Kidney capillary endothelial cell (primary cell): ENCODE measurements around the gene EPHX1.
"Not testable (repeated sequence)": the region's sequence is repeated elsewhere in the genome, so short reads cannot be mapped to it uniquely, and the experiment has no call there.

ENCODE experiments used
- DNase-seq: peaks from one replicate; pipeline ENCODE4 v3.0.0-alpha.2; 2018; ENCODE audit warnings: low spot score

EPHX1 gene

DNA sequence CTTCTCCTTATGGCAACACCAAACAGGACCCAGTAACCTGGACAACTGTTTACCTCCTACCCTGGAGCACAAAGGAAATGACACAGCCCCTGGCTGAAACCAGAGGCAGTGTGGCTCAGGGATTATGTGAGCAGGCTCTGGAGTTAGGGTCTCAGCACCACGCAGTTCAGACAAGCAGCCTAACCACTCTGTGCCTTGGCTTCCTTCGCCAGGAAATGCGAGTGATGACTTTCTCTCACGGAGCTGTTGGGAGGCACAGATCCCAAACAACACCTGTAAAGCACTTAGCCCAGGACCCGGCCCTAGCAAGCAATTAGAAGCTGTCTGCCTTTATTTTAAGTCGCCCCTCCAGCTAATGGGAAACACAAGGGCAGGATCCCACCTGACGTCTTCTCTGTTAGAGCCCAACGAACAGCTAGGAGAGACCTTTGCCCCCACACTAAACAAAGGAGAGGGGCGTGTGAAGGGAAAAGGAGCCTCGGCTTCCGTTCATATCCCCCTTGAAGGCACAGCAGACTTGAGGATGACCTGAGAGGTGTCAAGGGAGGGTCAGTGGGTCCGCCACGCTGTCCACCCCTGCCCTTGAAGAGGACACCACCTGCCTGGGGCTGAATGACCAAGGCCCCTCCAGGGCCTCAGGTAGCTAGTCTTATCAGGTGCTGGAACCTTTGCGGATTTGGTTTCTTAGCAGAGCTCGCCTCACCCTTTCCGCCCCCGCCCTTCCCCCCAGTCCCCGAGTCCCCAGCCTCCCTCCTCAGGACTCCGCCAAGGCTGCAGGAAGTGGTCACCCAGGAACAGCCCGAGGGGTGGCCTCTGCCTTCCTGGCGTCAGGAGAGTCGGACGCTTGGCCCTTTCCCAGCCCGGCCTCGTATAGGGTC is 71.4 kb downstream of the EPHX1 start:
- peak; percentile 69 for DNase-seq

DNA sequence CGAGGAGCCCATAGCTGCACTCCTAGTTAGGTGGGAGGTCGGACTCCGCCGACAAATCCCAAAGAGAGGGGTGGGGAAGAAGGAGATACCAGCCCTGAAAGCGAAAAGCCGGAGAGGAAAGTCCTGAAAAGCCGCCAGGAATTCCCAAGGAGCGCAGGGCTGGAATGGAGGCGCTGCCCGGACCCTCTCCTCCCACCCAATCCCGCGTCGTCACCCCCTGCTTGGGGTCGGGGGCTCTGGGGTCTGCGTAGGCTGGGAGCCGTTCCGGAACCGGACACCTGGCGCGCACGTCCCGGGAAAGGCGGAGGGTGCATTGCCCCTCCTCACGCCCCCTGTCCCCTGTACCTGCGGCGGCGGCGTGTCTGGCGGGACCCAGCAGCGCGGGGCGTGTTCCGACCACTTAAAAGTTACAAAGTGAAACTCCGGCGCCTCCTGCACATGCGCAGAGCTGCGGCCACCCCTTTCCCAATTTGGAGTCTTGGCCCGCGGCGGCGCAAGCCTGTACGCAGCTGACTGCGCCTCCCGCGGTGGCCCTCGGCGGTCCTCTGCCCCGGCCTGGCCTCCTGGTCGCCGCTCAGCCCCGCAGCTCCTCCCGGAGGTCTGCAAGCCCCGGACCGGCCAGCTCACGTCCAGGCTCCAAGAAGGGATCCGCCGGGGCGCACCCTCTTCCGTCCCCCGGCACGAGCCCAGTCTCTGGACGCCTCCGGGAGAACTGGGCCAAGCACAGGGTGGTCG is 72.2 kb downstream of the EPHX1 start, which contains the start of gene TMEM63A:
Gene TMEM63A, minus strand, starts transcription at position 422 of the 735 bp plus-strand sequence. CDS start 4,800 bp downstream, outside the sequence.
- peak; percentile 72 for DNase-seq

GRCh38 chr1:225882694-225883615 is 73.0 kb downstream of the EPHX1 start:
- DNase-seq, result peak; percentile 36

DNA sequence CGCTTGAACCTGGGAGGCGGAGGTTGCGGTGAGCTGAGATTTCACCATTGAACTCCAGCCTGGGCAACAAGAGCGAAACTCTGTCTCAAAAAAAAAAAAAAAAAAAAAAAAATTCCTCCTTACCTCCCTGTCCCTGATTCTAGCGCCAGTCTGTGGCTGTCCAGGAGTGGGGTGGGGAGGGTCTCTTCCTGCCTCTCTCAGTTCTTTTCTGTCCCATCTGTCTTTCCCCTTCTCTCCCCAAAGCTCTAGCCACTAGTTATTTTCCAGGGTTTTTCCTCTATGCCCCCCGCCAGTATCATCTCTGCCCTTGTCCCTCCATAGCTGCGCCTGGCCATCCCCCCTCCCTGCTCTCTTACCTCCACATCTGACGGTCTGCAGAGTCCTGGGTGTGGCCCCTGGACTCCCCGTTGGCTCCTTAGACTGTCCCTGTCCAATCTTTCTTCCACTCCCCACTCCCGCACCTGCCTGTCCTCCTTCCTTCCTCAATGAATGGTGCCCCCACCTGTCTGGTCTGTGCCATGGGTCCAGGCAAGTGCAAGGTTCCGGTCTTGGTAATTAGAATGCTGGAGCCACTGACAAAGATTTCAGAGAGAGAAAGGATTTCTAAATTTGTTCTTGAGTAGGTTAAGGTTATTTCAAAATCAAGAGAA is 73.8 kb downstream of the EPHX1 start:
- DNase-seq, result no peak

DNA sequence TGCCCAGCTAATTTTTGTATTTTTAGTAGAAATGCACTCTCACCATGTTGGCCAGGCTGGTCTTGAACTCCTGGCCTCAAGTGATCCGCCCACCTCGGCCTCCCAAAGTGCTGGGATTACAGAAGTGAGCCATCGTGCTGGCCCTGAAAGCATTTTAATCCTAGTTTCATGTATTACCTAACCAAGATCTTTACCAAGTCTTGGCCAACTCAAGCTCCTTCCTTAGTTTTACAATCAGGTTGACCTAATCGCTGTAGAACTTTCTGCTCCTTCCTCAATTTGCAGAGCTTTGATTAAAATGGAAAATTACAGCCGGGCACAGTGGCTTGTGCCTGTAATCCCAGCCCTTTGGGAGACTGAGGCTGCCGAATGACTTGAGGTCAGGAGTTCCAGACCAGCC is 75.4 kb downstream of the EPHX1 start:
- no peak for DNase-seq

DNA sequence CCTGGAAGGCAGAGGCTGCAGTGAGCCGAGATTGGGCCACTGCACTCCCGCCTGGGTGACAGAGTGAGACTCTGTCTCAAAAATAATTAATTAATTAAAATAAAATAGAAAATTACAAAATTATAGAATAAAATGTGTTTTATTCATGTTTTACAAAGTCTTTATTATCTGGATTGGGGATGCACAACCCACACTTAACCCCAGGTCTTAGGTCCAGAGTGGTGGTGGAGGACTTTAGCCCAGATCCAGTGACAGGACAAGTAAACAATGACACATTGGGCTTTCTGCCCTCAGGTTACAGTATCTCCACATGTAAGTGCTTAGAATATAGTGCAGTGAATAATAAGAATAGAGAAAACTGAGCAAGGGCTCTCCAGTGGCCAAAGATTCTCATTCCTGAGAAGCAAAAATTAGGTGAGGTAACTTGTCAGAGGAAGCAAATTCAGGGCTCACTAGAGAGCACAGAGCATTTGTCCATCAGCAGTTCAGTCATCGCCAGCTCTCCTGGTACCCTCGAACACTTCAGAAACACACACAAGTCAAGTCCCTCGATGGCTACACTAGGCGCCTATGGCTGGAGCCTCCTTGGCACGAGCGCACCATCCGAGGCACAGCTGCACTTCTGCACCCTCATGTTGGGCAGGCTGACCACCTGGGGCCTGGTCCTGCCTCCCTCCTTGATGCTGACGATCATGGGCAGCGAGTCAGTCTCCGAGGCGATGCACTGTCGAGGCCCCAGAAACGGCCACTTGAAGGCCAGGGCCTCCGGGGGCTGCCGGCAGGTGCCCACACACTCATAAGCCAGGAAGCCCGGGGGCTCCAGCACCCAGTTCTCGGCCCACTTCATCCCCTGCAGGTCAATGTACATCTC is 76.5 kb downstream of the EPHX1 start:
- DNase-seq, result no peak

DNA sequence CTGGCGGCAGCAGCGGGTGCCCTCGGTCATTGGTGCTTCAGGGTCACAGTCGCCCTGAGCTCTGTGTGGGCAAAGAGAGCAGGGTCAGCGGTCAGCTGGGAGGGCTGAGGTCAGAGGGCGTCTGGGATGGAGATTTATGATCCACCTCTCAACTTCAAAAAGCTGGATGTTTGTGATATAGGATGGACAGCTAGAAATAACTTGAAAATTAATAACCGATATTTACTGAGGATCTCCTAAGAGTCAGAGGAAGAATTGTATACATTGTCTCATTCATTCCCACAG is 77.0 kb downstream of the EPHX1 start:
- no peak for DNase-seq

DNA sequence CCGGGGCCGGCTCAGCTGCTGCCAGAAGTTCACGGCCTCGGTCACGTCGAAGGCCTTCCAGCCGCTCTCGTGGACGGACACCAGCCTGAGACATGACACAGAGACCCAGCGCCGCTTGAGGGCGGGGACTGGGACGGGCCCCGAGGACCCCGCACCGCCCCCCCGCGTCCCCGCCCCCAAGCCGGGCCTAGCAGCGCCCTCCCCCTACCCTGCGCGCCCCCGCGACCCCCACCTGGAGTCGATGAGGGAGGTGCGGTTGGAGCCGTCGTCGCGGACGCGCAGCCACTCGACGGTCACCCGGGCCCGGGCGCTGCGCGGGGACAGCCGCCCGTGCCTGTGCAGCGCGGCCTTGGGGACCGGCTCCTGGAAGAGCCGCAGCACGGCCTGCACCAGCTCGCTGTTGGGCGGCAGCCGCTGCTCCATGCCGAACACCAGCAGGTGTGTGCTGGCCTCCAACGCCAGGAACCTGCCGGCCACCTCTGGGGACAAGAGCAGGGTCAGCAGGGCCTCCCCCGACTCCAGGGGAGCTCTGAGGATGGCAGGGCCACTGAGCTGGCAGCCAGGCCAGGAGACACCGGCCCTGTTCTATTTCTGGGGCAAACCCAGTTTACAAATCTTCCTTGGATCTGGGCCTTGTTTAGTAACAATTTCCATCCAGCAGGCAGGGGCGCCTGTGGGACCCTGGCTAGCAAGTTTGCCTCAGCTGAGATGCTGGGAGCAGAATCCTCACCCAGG is 77.8 kb downstream of the EPHX1 start:
- not testable (repeated sequence) for DNase-seq

GRCh38 chr1:225888289-225888897 is 78.5 kb downstream of the EPHX1 start:
- DNase-seq, result no peak

GRCh38 chr1:225888898-225889601 is 79.1 kb downstream of the EPHX1 start, which contains the start of gene LEFTY1:
LEFTY1 (minus strand) TSS chr1:225889146; CDS start chr1:225889066, 80 bp downstream.
- no peak for DNase-seq

GRCh38 chr1:225889743-225890142 is 79.8 kb downstream of the EPHX1 start:
- no peak for DNase-seq

- DNase-seq, result no peak
Measured at GRCh38 chr1:225890346-225891228, 80.7 kb downstream of the EPHX1 start.

- DNase-seq, result no peak
Measured at GRCh38 chr1:225891229-225891972, 81.5 kb downstream of the EPHX1 start.

DNA sequence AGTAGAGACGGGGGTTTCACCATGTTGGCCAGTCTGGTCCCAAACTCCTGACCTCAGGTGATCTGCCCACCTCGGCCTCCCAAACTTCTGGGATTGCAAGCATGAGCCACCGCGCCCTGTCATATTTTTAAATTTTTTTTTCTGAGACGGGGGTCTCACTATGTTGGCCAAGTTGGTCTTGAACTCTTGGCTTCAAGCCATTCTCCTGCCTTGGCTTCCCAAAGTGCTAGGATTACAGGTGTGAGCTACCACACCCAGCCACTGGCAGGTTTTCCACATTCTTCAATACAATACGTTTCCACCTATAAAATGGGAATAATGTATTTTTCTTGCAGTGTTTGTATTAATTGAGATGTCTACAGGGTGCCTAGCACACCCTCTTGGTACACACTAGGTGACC is 82.4 kb downstream of the EPHX1 start:
- DNase-seq, result no peak
